GM18499 (cell line): ENCODE measurements around the gene ETFBKMT.

Experiments
- ATAC-seq: cut with Tn5 transposase; IDR thresholded peaks from one replicate; pipeline ENCODE4 v1.9.1; 2021; ENCODE audit warnings: moderate number of reproducible peaks; ENCODE audit not compliant: insufficient read depth, unreplicated experiment

ETFBKMT gene

GRCh38 chr12:31659087-31659942 is at the start of gene ETFBKMT:
TSS of gene ETFBKMT (plus strand) at chr12:31659688. CDS start at chr12:31661954, 2,266 bp downstream.
- peak; percentile 99 for ATAC-seq

DNA sequence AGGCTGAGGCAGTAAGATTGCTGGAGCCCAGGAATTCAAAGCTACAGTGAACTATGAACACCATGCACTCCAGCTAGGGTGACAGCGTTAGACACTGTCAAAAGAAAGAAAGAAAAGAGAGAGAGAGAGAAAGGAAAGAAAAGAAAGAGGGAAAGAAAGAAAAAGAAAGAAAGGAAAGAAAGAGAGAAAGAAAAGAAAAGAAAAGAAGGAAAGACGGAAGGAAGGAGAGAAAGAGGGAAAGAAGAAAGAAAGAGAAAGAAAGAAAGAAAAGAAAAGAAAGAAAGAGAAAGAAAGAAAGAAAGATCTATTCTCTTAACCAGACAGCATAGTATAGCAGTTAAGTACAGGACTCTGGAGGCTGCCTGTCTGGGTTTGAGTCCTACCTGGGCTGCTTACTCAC is 46.7 kb upstream of the ETFBKMT start:
- no peak for ATAC-seq

DNA sequence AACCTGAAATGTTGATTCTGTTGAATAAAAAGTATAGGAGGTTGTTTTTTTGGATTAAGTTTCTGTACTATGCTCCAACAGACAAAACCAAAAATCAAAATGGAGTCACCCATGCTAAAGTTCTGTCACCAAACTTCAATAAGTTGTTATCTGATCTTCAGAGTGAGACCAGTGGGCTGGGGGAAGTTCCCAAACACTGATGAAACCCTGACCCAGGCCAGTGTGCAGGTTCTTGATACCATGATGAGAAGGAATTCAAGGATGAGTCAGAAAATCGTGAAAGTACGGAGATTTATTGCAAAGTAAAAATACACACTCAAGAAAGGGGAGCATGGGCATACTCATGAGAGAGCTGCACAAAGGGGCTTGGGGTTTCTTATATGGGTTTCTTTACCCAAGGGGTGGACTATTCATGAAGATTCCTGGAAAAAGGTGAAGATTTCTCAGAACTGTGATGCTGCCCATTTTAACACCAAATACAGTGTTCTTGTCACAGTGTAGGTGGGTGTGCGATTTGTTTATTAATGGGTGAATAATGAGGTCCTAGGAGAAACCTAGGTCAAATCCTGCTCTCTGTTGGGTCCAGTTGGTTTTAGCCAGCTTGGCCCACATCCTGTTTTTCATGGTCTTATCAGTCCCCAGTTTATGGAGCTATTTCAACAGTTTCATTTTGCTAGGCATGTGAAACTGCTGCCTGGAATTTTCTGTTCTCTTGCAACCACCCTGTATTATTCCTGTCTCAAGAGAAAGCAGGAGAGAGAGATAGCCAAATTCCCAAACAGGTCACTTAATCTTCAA is 41.1 kb upstream of the ETFBKMT start:
- ATAC-seq, result no peak

GRCh38 chr12:31620311-31620710 is 39.2 kb upstream of the ETFBKMT start:
- ATAC-seq, result no peak

DNA sequence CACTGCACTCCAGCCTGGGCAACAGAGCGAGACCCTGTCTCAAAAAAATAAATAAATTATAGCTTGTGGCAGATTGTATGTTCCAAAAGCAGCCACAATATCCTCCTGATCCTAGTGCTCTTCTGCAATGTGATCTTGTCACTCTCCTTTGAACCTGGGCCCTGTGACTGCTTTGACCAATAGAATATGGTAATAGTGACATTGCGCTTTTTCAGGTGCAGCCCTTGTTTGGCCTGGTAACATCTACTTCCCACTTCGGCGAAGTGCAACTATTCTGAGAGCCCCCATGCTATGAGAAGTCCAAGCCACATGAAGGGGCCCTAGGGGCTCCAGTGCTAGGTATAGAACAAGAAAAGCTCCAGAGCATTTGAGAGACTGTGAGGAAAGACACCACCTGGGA is 37.5 kb upstream of the ETFBKMT start:
- no peak for ATAC-seq

DNA sequence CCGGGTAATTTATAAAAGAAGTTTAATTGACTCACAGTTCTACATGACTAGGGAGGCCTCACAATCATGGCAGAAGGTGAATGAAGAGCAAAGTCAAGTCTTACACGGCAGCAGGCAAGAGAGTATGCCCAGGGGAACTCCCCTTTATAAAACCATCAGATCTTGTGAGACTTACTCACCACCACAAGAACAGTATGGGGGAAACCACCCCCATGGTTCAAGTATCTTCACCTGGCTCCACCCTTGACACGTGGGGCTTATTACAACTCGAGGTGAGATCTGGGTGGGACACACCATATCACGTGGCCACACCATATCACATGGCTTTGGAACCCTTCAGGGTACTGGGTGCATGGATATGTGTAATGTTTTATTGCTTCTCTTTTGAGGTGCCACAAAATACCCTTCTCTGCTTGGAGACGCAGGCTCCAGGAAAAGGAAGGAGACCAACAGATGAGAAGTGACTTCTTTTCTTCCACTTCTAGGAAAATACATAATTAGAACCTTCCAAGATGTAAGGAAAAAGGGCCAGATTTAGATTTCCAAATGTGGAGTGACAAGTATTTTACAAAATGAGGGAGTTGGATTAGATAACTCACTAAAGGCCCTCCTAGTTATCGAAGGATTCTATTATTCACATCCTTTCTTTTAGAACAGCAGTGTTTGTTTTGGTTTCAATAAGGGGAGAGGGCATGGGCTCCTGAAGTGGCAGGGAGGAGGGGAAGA is 33.1 kb upstream of the ETFBKMT start:
- no peak for ATAC-seq

DNA sequence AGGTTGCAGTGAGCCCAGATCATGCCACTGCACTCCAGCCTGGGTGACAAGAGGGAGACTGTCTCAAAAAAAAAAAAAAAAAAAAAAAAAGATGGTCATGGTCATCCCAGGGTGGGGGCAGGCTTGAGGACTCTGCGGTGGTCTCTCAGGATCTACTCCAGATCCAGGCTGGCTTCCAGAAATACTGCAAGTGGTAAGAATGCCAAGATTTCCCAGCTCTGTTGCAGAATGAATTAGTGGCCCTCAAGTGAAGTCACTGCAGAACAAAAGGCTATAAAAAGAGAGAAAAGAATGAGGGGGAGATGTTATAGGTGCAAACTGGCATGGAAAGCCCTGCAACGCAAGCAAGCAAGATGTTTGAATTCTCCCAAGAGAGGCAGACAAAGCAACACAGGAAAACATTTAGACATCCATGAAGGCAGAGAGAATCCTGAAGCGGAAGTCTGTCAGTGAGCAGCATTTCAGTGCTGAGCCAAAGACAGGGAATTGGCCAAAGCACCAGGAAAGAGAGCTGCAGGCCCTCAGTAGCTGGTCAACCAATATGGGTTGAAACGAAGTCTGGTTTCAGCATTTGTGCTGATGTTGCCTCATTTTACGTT is 31.9 kb upstream of the ETFBKMT start:
- no peak for ATAC-seq

- no peak for ATAC-seq
Measured at GRCh38 chr12:31629756-31630732, 29.4 kb upstream of the ETFBKMT start.

DNA sequence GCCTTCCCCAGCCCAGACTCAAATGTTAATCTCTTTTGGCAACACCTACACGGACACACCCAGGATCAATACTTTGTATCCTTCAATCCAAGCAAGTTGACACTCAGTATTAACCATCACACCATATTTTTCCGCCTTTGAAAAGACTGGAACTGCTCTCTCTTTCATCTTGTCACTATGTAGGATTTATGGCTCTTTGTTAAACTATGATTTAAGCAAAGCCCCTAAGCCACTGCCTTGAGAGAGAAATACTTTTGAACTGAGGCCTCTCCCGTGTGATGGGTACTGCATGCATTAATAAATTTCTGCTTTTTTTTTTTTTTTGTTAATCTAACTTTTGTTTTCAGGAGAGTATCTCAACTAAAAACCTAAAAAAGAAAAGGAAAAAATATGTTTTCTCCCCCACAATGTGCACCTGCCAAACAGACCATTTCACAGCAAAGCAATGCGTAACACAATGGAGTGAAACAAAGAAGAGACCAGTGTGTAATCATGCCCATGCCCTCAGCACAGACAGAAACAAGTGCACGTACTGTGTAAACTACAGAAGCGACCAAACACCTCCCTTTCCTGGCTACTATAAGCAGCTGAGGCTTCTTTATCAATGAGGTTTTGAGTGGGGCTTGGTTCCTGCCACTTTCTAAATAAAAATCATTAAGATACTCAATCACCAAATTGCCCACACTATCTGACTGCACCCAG is 28.3 kb upstream of the ETFBKMT start:
- ATAC-seq, result no peak

DNA sequence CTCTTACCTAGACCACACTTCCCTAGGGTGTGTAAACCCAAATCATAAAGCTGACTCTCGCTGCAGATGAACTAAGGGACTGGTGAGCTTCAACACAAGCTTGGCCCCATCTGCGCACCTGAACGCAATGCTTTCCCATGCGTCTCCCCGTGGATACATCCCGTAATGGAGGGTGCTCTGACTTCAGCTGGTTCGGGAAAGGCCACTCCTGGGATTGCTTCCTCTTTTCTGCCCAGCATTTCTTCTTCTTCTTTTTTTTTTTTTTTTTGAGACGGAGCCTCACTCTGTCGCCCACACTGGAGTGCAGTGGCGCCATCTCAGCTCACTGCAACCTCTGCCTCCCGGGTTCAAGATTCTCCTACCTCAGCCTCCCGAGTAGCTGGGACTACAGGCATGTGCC is 27.7 kb upstream of the ETFBKMT start:
- no peak for ATAC-seq

DNA sequence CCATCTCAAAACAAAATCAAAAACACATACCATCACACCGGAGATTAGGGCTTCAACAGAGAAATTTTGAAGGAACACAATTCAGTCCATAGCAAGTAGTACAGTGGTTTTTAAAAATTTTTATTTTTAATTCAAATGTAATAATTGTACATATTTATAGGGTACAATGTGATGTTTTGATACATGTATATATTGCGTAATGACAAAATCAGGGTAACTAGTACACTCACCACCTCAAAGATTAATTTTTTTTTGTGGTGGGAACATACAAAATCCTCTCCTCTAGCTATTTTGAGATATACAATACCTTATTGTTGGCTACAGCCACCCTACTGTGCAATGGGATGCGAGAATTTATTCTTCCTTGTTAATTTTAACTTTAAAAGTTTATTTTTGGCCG is 26.0 kb upstream of the ETFBKMT start:
- no peak for ATAC-seq

GRCh38 chr12:31634620-31635019 is 24.9 kb upstream of the ETFBKMT start:
- no peak for ATAC-seq

DNA sequence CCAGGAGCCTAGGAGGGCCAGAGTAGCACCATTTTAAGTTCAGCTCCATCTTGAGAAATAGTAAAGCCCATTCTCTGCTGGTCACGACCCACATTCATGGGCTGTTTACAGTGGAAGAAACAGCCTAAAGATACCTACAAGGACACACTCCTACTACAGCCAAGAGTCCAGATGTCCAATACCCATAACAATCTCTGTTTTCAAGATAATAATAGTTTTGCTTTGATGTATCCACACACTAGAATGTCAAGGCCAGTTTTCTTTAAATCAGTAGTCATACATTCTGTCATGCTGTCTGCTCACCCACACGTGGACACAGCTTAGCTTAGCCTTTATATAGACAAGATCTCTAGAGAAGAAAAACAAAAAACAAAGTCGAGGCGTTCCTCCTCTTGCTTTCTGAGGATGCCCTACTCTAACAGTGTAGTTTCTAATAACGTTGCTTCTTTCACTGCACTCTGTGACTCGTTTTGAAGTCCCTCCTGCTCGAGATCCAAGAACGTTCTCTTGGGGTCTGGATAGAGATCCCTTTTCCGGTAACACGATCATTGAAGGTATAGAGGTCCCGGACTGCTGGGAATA is 17.9 kb upstream of the ETFBKMT start:
- ATAC-seq, result no peak

GRCh38 chr12:31644536-31644935 is 15.0 kb upstream of the ETFBKMT start:
- ATAC-seq, result no peak

DNA sequence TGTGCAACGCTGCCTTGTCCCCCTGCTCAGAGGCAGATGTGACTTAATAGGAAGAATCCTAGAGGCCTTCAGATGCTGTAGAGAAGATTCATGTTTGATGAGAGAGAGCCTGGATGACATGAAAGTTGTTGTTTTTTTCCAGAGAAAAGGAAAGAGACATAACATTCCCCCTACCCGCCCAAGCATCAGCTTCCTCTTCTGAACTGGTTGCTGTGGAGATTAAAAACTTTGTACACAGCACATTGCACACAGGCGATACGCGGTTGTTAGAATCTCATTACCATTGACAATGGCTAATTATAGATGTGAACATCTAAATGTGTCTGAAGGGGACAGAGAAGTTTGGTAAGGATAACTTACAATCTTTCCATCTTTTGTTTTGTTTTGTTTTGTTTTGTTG is 13.6 kb upstream of the ETFBKMT start:
- ATAC-seq, result no peak

GRCh38 chr12:31647086-31647491 is 12.4 kb upstream of the ETFBKMT start:
- no peak for ATAC-seq

DNA sequence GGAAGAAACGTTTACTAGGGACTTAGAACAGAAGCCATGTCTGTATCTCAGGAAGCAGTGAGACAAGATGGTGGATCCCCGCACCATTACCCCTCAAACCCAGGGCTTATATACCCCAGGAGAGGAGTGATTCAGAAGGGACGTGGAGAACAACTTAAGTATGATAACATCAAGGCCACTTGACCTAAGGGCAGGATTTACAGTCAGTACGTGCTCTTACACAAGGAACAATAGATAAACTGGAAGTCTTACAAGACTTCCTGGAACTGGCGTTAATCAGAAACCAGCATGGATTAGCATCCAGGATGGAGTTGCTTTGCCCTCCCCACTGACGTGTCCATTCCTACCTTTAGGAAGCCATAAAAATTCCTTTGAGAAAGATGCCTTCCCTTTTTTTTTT is 8.6 kb upstream of the ETFBKMT start:
- no peak for ATAC-seq

GRCh38 chr12:31651893-31652521 is 7.5 kb upstream of the ETFBKMT start:
- no peak for ATAC-seq
